NCI-H128 (cell line): ENCODE measurements around the gene KCNH2.

Source experiments
- DNase-seq: peaks from one replicate; lab custom pipeline; 2025; ENCODE audit not compliant: unreplicated experiment; lab: John Stamatoyannopoulos, UW

Gene KCNH2

DNA sequence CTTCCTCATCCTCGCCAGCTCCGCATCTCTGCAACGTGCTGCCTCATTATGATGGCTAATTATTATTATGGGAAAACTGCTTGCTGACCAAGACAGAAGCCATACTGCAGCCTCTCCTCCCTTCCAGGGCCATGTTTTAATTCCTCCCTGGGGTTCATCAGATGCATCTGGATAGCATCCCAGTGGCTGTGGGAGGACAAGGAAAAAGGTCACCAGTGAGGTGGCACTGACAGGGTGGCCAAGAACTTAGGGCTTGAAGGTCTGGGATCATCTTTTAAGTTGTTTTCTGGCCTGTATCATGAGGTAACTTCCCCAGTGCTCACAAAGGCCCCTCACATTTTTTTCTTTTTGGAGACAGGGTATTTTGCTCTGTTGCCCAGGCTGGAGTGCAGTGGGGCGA lies 39.6 kb downstream of the KCNH2 start:
- DNase-seq, result no peak

DNA sequence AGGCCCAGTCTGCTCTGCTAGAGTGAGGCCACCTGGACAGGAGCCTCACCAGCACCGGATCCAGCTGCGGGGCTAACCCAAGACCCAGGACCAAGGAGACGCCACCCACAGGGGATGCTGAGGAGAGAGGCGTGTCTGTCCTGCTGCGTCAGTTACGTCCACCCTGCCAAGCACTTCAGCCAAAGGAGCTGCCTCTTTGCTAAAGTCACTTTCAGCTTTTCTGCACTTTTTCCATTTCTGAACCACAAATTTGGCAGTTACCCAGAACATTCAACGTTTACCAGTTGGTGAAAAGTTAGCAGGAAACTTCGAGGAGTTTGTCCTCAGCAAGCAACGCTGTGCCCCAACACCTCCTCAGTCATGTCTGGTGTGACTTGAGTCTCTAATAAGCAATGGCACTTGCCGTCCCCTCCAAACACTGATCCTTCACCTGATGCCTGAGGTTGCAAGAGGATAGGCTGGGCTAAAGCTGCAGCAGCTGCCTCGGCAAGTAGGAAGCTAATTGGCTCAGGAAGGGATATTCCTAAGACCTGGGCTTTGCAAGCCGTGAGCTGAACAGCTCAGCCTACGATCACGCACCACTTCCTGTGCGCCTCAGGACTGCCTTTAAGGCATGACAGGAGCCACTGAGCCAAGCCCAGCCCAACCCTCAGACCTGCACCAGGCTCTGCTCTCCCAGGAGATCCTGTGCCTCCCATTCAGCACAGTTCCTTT lies 40.1 kb downstream of the KCNH2 start:
- no peak for DNase-seq

DNA sequence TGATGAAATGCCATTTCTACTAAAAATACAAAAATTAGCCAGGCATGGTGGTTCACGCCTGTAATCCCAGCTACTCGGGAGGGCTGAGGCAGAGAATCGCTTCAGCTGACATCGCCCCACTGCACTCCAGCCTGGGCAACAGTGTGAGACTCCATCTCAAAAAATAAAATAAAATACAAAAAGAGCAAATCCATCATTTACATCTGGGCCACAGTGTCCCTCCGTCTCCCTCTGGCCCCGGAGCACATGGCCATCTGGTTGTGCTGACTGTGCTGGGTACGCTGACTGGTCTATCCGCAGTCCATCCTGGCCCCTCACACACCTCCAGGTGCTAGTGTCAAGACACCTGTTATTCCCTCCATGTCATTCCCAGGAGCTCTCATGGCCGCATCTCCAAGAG lies 42.1 kb downstream of the KCNH2 start:
- no peak for DNase-seq

GRCh38 chr7:150935149-150935548 lies 43.0 kb downstream of the KCNH2 start:
- DNase-seq, result no peak

GRCh38 chr7:150934045-150934766 lies 43.9 kb downstream of the KCNH2 start:
- no peak for DNase-seq

DNA sequence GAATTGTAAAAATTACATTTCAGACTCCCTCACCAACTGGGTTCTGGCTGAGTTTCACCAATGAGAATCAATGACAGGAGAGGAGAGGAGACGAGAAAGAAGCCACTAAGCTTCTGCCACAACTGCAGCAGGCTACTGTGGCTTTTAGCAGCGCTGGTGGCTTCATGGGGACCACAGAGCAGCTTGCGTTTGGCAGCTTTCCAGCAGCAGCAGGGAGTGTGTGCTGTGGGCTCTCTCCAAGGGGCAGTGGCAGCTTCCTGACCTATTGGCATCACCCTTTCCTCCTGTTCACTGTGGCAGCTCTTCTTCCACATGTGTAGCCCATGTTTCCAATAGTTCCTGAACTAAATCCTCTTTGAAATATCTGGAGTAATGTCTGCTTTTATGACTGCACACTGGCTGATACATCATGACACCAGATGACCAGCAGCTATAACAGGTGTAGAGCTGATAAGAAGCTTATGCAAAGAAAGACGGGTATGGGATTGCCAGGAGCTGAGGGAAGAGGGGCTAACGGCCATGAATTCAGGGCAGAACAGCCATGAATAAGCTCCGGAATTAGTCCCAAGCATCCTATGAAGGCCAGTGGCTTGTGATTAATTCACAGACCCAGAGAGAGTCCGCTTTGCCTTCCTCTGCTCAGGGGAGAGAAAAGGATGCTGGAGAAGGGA lies 46.8 kb downstream of the KCNH2 start:
- no peak for DNase-seq

GRCh38 chr7:150928541-150928940 lies 49.6 kb downstream of the KCNH2 start:
- DNase-seq, result no peak

DNA sequence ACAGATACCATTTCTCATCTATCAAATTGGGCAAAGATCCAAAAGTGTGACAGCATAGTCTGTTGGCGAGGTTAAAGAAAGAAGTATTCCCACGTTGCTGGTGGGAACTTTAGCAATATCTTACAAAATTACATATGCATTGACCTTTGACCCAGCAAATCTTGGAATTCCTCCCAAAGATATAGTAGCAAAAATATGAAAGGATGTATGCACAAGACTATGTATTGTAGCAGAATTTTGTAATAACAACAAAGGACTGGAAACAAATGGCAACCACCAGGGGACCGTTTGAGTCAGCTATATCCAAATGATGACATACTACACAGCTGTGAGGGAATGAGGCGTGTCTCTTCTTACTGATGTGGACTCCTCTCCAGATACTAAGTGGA lies 50.2 kb downstream of the KCNH2 start:
- no peak for DNase-seq

DNA sequence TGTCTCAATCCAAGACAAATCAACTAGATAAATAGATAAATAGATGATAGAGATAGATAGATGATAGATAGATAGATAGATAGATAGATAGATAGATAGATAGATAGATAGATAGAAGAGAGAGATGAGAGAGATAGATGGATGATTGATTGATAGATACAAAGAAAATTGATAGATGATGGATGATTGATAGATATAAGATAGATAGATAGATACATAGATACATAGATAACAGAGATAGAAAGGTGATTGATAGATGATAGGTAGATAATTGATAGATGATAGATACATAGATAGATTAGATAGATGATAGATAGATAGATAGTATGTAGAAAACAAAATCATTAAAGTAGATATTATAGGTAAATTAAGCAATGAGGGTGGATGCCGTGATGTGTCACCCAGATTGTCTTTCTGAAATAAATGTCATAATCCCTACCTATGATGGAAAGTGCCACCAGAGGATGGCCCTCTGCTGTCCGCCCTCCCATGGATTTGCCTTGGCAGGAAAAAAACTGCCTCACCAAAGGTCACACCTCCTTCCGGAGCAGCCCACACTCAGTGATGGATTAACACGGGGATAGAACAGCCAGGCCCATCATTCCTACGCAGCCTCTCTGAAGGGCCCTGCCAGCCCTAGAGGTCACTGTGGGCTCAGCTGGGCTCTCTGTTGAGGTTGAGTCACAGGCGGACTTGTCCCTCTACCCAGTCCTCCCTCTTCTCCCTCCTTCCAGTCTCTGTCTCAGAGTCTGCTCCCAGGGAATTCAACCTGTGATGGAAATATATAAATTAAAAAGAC lies 50.8 kb downstream of the KCNH2 start:
- no peak for DNase-seq

DNA sequence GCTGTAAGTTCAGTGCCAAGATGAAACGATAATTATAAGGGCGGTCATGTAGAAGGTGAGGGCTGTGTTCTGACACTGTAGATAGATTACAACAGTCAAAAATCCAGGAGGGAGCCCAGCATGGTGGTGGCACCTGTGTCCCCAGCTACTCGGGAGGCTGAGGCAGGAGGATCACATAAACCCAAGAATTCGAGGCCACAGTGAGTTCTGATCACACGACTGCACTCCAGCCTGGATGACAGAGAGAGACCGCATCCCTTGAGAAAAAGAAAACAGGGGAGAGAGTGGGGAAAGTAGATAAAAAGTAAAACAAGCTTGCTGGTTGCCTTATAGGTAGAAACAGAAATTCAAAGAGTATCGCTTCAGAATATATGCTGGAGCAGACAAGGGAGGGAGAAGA lies 52.1 kb downstream of the KCNH2 start:
- DNase-seq, result no peak

DNA sequence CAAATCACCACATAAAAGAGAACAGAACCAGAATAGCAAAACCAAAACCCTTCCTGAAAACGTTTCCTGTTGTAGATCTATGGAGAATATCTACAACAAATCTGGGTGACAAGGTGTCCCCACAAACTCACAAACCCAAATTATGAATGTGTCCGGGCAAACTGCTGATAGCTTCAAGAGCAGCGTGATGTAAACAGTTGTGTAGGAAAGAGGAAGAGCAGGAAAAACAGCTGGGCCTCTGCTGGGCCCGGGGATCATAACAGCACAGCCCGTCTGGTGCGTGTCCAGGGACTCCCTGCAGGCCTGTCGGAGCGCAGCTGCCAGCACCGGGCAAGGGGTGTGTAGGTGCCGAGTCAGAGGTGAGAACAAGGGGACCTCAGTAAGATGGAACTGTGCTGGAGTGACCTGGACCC lies 53.7 kb downstream of the KCNH2 start:
- no peak for DNase-seq

- no peak for DNase-seq
Observed at GRCh38 chr7:150923802-150924201, 54.3 kb downstream of the KCNH2 start.

GRCh38 chr7:150923196-150923595 lies 54.9 kb downstream of the KCNH2 start:
- DNase-seq, result no peak

DNA sequence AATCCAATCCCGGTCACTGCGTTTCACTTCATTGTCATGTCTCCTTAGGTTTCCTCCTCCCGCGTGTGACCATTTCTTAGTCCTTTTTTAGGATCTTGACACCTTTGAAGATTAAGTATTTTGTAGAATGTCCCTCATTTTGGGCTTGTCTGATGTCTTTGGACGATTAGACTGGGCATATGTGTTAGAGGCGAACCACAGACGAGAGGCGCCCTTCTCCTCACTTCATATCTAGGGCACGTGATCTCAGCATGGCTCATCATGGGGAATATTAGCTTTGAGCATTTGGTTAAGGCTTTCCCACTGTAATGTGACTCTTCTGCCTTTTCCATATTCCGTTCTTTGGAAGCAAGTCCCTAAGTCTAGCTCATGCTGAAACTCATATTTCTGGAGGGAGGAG lies 59.0 kb downstream of the KCNH2 start:
- no peak for DNase-seq

- DNase-seq, result no peak
Observed at GRCh38 chr7:150918378-150918777, 59.7 kb downstream of the KCNH2 start.

DNA sequence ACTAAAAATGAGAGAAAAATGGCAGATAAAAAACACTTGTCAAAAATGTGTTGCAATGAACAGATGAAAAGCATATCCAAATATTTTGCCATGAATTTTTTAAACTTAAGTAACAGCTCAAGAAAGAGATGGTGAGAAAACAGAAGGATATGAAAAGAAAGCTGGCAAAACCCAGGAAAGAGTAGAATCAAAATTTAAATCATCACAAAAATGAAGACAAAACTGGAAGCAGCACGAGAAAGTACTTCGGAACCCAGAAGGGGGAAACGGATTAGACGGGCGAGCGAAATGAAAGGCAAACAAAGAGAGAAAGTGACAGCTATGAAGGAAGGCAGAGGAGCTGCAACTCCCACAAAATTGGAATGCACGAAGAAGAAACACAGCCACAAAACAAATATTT lies 60.2 kb downstream of the KCNH2 start:
- no peak for DNase-seq

- no peak for DNase-seq
Observed at GRCh38 chr7:150916670-150917069, 61.5 kb downstream of the KCNH2 start.

DNA sequence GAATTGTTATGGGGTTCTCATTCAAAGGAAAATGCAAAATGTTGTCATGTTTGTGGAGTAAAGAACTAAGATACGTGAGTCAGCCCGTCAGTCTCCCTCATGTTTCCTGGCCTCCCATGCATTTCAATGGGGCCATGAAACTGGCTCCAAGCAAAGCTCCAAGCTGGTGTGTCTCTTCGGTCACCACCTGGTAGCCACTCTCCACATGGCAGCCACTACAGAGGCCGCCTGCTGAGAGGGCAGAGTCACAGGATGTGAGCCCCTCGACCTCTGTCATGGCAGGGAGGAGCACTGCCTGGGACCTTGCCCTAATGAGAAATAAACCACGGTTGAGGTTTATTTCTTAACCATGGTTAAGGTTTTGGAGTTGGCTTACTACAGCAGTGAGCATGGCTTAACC lies 63.2 kb downstream of the KCNH2 start:
- DNase-seq, result no peak

DNA sequence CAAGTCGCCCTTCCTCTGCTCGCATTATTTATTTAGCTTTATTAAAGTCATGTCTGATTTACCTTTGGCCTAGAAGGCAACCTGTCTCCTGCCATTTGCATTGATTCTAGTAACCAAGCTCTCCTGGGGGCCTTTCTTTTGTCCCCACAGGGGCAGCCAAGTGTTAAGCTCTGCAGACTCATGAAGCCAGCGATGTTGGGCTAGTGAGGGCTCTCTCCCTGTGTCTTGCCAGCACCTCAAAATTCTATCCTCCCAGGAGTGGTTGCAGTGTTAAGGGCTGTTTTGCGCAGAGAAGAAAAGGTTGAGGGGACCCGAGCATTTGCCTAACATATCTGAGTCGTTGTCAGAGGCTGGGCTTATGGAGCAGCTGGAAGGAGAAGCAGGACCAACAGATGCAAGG lies 63.9 kb downstream of the KCNH2 start:
- DNase-seq, result no peak

GRCh38 chr7:150912427-150912826 lies 65.7 kb downstream of the KCNH2 start:
- DNase-seq, result no peak

GRCh38 chr7:150911590-150912267 lies 66.4 kb downstream of the KCNH2 start:
- DNase-seq, result no peak
